ENCODE measurements around the gene SEC22C. TPM values are rescaled to one million over a fixed set of nuclear protein-coding genes. Genes with fewer than 3 reads are reported as not detected.
A peak's percentile ranks its signal among the peaks of the same experiment; 100 is the strongest.
"Not testable (repeated sequence)": the region's sequence is repeated elsewhere in the genome, so short reads cannot be mapped to it uniquely, and the experiment has no call there.

Gene SEC22C
- total RNA-seq, 1 donor from 2014 or later: 49.8 TPM

DNA sequence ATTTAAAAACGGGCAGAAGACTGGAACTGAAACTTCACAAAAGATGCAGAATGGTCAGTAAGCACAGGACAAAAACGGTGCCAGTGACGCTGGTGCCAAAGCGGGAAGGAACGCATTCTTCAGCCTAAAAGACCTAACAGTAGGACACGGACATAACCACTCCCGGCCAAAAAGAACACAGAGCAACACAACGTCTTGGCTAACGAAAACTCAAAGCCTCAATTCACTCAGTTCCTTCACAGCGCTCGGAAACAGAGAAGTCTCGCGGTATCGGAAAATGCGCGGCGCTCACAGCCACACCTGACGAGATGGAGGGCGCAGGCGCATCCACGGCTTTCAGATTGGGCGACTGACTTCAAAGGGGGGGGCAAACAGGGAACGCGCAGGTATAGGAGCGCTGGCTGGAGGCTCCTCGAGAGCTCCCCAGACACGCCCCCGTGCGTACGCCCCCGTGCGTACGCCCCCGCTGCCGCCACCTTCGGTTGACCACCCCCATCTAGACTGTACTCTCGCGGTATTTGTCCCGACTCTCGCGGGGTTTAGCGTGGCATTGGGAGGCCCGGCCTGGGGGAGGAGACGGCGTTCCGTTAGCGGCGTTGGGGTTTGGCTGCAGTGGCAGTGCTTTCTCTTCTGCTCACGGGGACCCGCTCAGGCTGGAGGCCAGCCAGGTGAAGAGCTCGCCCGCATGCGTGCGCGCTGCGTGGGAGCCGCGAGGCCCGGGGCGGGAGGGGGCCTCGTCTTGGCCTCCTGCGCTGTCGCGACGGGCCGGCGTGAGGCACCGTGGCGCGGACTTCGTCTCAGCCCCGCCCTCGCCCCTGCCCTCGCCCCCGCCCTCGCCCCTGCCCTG is 18.6 kb upstream of the SEC22C start, which contains the start of gene NKTR:
Gene NKTR (plus strand): TSS at position 576 of the 847 bp plus-strand sequence. CDS start 321 bp downstream, outside the sequence.
- H3K4me1 Mint-ChIP-seq (ENCODE audit: low read depth): peaks cover 45% of the 10 kb centered on the region

DNA sequence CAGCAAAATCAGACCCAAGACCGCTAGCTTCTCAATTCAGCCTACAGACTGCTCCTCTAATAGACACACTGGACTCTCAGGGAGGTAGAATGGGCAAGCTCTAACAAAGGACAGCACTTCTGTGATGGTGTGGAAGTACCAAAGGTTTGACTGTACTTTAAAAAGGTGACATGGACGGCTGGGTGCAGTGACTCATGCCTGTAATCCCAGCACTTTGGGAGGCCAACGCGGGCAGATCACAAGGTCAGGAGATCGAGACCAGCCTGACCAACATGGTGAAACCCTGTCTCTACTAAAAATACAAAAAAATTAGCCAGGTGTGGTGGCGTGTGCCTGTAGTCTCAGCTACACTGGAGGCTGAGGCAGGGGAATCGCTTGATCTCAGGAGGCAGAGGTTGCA is 15.3 kb upstream of the SEC22C start:
- H3K9me3 Mint-ChIP-seq (ENCODE audit: low read depth); H3K27me3 Mint-ChIP-seq (ENCODE audit: low read depth); DNase-seq (ENCODE audit: low spot score); H3K36me3 Mint-ChIP-seq (ENCODE audit: low read depth); H3K4me3 Mint-ChIP-seq (ENCODE audit: unreplicated experiment): not testable (repeated sequence)
- peak overlapping the region; percentile 66 for H3K27ac Mint-ChIP-seq (ENCODE audit: unreplicated experiment)
- peaks cover 27% of the 10 kb centered on the region for H3K4me1 Mint-ChIP-seq (ENCODE audit: low read depth)

More for the DNA sequence above, 18.6 kb upstream of the SEC22C start, which contains the start of gene NKTR:
- Mint-ChIP-seq H3K4me3 (ENCODE audit: unreplicated experiment) (peak within 1 kb of the TSS; percentile 94), H3K27me3 (ENCODE audit: low read depth) (no peaks in the 10 kb centered on the region), H3K36me3 (ENCODE audit: low read depth) (peaks cover 9% of the 10 kb centered on the region), H3K9me3 (ENCODE audit: low read depth) (peaks cover 4% of the 10 kb centered on the region), H3K27ac (ENCODE audit: unreplicated experiment) (peak within 1 kb of the TSS; percentile 99)
- TF ChIP-seq, protein P1, sequence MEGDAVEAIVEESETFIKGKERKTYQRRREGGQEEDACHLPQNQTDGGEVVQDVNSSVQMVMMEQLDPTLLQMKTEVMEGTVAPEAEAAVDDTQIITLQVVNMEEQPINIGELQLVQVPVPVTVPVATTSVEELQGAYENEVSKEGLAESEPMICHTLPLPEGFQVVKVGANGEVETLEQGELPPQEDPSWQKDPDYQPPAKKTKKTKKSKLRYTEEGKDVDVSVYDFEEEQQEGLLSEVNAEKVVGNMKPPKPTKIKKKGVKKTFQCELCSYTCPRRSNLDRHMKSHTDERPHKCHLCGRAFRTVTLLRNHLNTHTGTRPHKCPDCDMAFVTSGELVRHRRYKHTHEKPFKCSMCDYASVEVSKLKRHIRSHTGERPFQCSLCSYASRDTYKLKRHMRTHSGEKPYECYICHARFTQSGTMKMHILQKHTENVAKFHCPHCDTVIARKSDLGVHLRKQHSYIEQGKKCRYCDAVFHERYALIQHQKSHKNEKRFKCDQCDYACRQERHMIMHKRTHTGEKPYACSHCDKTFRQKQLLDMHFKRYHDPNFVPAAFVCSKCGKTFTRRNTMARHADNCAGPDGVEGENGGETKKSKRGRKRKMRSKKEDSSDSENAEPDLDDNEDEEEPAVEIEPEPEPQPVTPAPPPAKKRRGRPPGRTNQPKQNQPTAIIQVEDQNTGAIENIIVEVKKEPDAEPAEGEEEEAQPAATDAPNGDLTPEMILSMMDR (IDR thresholded peaks at IDR 0.05): no peak
- DNase-seq (ENCODE audit: low spot score): peak; percentile 98

DNA sequence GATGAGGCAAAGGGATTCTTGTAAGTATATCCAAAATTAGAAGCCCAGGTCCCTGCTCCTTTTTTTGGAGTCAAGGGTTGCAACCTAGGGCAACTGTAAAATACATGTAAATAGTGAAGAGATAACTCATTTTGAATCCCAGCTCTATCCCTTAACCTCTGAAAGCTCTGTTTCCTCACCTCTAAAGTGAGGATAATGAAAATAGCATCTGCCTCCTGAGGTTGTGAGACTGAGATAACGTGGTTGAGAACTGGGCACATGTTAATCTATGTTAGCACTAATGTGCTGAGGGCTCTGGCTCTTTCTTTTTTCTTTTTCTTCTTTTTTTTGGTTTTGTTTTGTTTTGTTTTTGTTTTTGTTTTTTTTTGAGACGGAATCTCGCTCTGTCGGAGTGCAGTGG is 13.9 kb upstream of the SEC22C start:
- H3K4me3 Mint-ChIP-seq (ENCODE audit: unreplicated experiment): no peak overlapping the region
- H3K4me1 Mint-ChIP-seq (ENCODE audit: low read depth): peaks cover 30% of the 10 kb centered on the region
- H3K27me3 Mint-ChIP-seq (ENCODE audit: low read depth): no peaks in the 10 kb centered on the region
- peaks cover 6% of the 10 kb centered on the region for H3K36me3 Mint-ChIP-seq (ENCODE audit: low read depth)
- H3K9me3 Mint-ChIP-seq (ENCODE audit: low read depth): no peaks in the 10 kb centered on the region
- no peak overlapping the region for H3K27ac Mint-ChIP-seq (ENCODE audit: unreplicated experiment)
- TF ChIP-seq, protein P1 (IDR thresholded peaks at IDR 0.05): no peak
- DNase-seq (ENCODE audit: low spot score): no peak

DNA sequence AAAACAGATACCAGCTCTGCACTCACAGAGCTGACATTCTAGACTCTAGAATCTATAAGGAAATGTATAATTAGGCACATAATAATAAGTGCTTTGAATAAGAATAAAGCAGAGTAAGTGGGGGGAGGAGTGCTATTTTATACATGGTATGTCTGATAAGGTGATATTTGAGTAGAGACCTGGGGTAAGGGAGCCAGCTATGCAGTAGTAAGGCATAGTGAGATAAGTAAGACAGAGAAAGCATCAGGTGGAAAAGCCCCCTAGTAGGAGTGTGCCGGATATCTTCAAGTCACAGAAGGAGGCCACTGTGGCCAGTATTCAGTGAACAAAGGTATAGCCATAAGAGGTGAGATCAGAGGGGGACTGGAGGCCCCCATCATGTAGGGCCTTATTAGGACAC is 11.9 kb upstream of the SEC22C start:
- Mint-ChIP-seq H3K9me3 (ENCODE audit: low read depth) (no peaks in the 10 kb centered on the region), H3K4me3 (ENCODE audit: unreplicated experiment) (no peak overlapping the region), H3K27ac (ENCODE audit: unreplicated experiment) (no peak overlapping the region), H3K36me3 (ENCODE audit: low read depth) (peaks cover 6% of the 10 kb centered on the region), H3K4me1 (ENCODE audit: low read depth) (peaks cover 28% of the 10 kb centered on the region), H3K27me3 (ENCODE audit: low read depth) (no peaks in the 10 kb centered on the region)
- no peak for DNase-seq (ENCODE audit: low spot score)
- TF ChIP-seq, protein P1 (IDR thresholded peaks at IDR 0.05): no peak

DNA sequence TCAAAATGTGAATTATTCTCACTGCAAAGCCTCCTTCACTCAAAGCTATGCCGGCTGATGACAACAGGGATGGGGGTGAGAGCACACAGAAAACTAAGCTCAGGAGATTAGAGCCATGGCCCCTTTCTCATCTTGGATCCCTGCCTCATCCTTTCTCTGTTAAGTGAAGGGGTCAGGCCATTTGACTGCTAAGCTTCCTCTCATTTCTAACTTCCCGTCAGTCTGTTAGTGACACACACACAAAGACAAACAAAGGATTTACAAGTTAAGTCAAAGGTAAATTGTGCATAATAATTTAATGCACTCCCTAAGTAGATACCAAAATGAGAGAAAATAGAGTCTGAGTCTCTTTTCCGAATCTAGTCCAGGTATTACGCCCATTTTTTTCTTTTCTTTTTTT is 10.0 kb upstream of the SEC22C start:
- DNase-seq (ENCODE audit: low spot score): no peak
- H3K9me3 Mint-ChIP-seq (ENCODE audit: low read depth): no peaks in the 10 kb centered on the region
- TF ChIP-seq, protein P1 (IDR thresholded peaks at IDR 0.05): no peak
- peaks cover 6% of the 10 kb centered on the region for H3K36me3 Mint-ChIP-seq (ENCODE audit: low read depth)
- H3K4me1 Mint-ChIP-seq (ENCODE audit: low read depth): peaks cover 25% of the 10 kb centered on the region
- peak overlapping the region; percentile 87 for H3K4me3 Mint-ChIP-seq (ENCODE audit: unreplicated experiment)
- H3K27me3 Mint-ChIP-seq (ENCODE audit: low read depth): no peaks in the 10 kb centered on the region
- H3K27ac Mint-ChIP-seq (ENCODE audit: unreplicated experiment): peak overlapping the region; percentile 96

Data from chondrocyte (in vitro differentiated cells).